SU-DHL-6 (cell line): ENCODE data around the gene APBB1.

ENCODE experiments used
- H2AFZ ChIP-seq: fragments of 200-600 bp; sonication (generic); 2 replicates; pipeline ENCODE4 v1.6.1; 2014; ENCODE audit warnings: low read depth, mild to moderate bottlenecking, moderate library complexity, mixed read lengths, antibody characterized with exemption, low read length; ENCODE audit not compliant: severe bottlenecking
- H3F3A ChIP-seq: fragments of 200-600 bp; shearing (Covaris generic); 2 replicates; pipeline ENCODE4 v1.6.0; 2016; ENCODE audit warnings: antibody characterized with exemption, mild to moderate bottlenecking; ENCODE audit not compliant: insufficient read depth
- H3K27ac ChIP-seq: fragments of 200-600 bp; sonication (generic); 2 replicates; pipeline ENCODE4 v1.5.1; 2016; ENCODE audit warnings: low read depth, mild to moderate bottlenecking, low read length, moderate library complexity, mixed read lengths
- H3K27me3 ChIP-seq: fragments of 200-600 bp; sonication (generic), shearing (Covaris generic); 2 replicates; pipeline ENCODE4 v1.6.0; 2014; ENCODE audit warnings: mild to moderate bottlenecking, low read length
- H3K36me3 ChIP-seq: fragments of 200-600 bp; sonication (generic); 2 replicates; pipeline ENCODE4 v1.6.1; 2014; ENCODE audit warnings: mild to moderate bottlenecking, low read length, mixed read lengths
- H3K4me2 ChIP-seq: fragments of 300-600, 200-600 bp; shearing (Covaris generic), sonication (generic); 2 replicates; pipeline ENCODE4 v1.6.0; 2014; ENCODE audit warnings: low read length, low read depth, mild to moderate bottlenecking; ENCODE audit not compliant: poor library complexity, severe bottlenecking
- H3K4me3 ChIP-seq: fragments of 200-600 bp; sonication (generic); 2 replicates; pipeline ENCODE4 v1.5.1; 2014; ENCODE audit warnings: antibody characterized with exemption, low read length, mild to moderate bottlenecking, mixed read lengths; ENCODE audit not compliant: insufficient read depth, poor library complexity, severe bottlenecking
- H3K79me2 ChIP-seq: fragments of 200-600 bp; sonication (generic); 2 replicates; pipeline ENCODE4 v1.6.1; 2014; ENCODE audit warnings: mild to moderate bottlenecking, low read length, moderate library complexity; ENCODE audit not compliant: insufficient read depth
- H3K9ac ChIP-seq: fragments of 200-600 bp; sonication (generic); 2 replicates; pipeline ENCODE4 v1.7.0; 2014; ENCODE audit warnings: mild to moderate bottlenecking, low read length
- H3K9me2 ChIP-seq: fragments of 200-600 bp; sonication (generic); replicated peaks from 2 replicates; pipeline ENCODE4 v1.6.1; 2014; ENCODE audit warnings: low read length; ENCODE audit not compliant: insufficient read depth
- H3K9me3 ChIP-seq: fragments of 200-600 bp; sonication (generic); 2 replicates; pipeline ENCODE4 v1.6.1; 2014; ENCODE audit warnings: low read length, mixed read lengths; ENCODE audit not compliant: insufficient read depth
- H4K20me1 ChIP-seq: fragments of 200-600 bp; sonication (generic); 2 replicates; pipeline ENCODE4 v1.6.1; 2014; ENCODE audit warnings: low read depth, mild to moderate bottlenecking, antibody characterized with exemption, low read length, moderate library complexity, mixed read lengths
- EZH2phosphoT487 ChIP-seq: fragments of 200-600 bp; sonication (generic), shearing (Covaris generic); conservative IDR thresholded peaks from 2 replicates; pipeline ENCODE4 v1.6.1; 2018; ENCODE audit warnings: mild to moderate bottlenecking, antibody characterized with exemption, low read length, moderate library complexity, mixed read lengths
- TF ChIP-seq, protein P1 (sequence below): fragments of 200-600 bp; sonication (generic); IDR thresholded peaks from one replicate; pipeline ENCODE4 v1.5.1; 2017; ENCODE audit warnings: antibody characterized with exemption, mild to moderate bottlenecking, low read length, moderate library complexity; ENCODE audit not compliant: insufficient read depth, poor library complexity, severe bottlenecking

APBB1 gene

DNA sequence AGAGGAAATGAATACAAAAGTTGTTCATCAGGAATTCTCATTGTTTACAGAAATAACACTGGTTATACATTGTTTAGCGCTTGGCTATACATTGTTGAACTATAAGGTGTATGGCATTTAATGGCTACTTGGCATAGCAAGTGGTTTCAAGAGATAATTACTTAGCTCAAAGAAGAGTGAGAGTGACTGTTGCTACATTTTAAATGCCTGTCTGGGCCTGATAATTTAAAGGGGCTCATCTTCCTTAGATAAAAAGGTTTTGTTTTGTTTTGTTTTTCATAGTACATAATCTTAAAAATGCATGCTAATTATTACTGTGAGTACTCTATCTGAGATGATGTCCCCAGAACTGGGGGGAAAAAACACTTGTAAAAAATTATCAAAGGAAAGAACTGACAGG lies 30.1 kb downstream of the APBB1 start:
- H3K27ac ChIP-seq, result no peak overlapping the region
- H4K20me1 ChIP-seq, result no peaks in the 10 kb centered on the region
- no peaks in the 10 kb centered on the region for H3K9me3 ChIP-seq
- TF ChIP-seq EZH2phosphoT487, result no peak
- TF ChIP-seq, protein P1, sequence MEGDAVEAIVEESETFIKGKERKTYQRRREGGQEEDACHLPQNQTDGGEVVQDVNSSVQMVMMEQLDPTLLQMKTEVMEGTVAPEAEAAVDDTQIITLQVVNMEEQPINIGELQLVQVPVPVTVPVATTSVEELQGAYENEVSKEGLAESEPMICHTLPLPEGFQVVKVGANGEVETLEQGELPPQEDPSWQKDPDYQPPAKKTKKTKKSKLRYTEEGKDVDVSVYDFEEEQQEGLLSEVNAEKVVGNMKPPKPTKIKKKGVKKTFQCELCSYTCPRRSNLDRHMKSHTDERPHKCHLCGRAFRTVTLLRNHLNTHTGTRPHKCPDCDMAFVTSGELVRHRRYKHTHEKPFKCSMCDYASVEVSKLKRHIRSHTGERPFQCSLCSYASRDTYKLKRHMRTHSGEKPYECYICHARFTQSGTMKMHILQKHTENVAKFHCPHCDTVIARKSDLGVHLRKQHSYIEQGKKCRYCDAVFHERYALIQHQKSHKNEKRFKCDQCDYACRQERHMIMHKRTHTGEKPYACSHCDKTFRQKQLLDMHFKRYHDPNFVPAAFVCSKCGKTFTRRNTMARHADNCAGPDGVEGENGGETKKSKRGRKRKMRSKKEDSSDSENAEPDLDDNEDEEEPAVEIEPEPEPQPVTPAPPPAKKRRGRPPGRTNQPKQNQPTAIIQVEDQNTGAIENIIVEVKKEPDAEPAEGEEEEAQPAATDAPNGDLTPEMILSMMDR, result no peak
- peaks cover 12% of the 10 kb centered on the region; the same call in 1 of the 2 replicates for H3F3A ChIP-seq
- H3K9me2 ChIP-seq, result no peaks in the 10 kb centered on the region
- no peaks in the 10 kb centered on the region for H3K79me2 ChIP-seq
- H3K36me3 ChIP-seq, result no peaks in the 10 kb centered on the region
- H3K27me3 ChIP-seq, result no peaks in the 10 kb centered on the region
- no peak overlapping the region for H2AFZ ChIP-seq
- no peak overlapping the region for H3K4me2 ChIP-seq
- no peak overlapping the region for H3K4me3 ChIP-seq
- H3K9ac ChIP-seq, result no peak overlapping the region

DNA sequence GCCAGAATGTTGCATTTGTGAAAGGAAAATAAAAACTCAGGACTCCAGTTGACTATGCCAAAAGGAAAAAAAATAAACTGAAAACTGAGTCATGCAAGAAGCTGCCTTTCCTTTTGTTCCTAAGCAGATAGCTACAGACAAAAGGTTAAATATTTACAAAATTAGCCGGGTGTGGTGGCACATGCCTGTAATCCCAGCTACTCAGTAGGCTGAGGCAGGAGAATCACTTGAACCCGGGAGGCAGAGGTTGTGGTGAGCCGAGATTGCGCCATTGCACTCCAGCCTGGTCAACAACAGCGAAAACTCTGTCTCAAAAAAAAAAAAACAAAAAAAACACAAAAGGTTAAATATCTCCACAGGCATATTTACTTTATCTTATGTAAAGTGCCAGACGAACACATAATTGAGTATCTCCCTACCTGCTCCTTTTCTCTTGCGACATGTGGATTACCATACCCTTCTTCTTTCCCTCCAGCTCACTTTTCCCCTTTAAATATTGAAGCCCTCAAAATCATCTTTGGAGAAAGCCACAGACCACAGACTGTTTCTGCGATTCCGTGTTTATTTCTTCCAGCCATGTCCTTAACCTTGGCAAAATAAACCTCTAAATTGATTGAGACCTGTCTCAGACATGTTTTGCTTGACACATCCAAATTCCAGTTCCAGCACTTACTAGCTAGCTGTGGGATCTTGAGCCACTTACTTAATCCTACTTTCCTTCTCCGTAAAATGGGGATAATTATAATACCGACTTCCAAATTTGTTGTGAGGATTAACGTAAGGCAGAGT lies 30.9 kb downstream of the APBB1 start:
- Histone ChIP-seq H3K27ac (no peak overlapping the region), H3K9ac (no peak overlapping the region), H3K4me2 (no peak overlapping the region), H3K27me3 (no peaks in the 10 kb centered on the region), H3K9me3 (no peaks in the 10 kb centered on the region), H2AFZ (no peak overlapping the region), H3K36me3 (no peaks in the 10 kb centered on the region), H3K4me3 (no peak overlapping the region), H3K79me2 (no peaks in the 10 kb centered on the region), H3K9me2 (no peaks in the 10 kb centered on the region), H4K20me1 (no peaks in the 10 kb centered on the region), H3F3A (peaks cover 12% of the 10 kb centered on the region; the same call in 1 of the 2 replicates)
- TF ChIP-seq EZH2phosphoT487, result no peak
- TF ChIP-seq, protein P1, result no peak

DNA sequence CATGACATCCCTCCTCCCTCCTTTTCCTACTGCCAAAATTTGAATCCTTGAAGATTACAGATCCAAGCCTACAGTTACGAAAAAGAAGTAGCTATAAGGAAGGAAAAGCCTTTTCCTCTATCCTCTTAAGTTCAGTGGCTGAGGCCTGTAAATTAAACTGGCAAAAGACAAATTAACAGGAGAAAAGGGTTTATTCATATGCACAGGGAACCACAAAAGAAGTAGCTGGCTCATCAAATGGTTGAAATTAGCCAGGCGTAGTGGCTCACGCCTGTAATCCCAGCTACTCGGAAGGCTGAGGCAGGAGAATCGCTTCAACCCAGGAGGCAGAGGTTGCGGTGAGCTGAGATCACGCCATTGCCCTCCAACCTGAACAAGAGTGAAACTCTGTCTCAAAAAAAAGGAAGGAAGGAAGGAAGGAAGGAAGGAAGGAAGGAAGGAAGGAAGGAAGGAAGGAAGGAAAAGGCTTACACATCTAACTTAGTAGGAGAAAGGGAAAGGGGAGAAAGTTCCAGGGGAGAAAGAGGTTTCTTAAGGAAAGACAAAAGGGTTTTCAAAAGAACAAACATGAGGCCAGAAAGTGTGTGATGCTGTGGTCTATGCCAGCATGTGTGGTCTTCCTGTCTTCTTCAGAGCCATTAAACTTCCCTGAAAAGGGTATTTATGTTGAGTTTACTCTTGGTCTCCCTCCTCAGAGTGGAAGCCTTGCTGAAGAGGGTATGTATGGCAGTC lies 33.7 kb downstream of the APBB1 start:
- no peaks in the 10 kb centered on the region for H3K36me3 ChIP-seq
- no peaks in the 10 kb centered on the region for H4K20me1 ChIP-seq
- H3K27ac ChIP-seq, result no peak overlapping the region
- no peaks in the 10 kb centered on the region for H3K27me3 ChIP-seq
- H3K9me2 ChIP-seq, result no peaks in the 10 kb centered on the region
- peaks cover 12% of the 10 kb centered on the region; the same call in 1 of the 2 replicates for H3F3A ChIP-seq
- H2AFZ ChIP-seq, result no peak overlapping the region
- H3K4me3 ChIP-seq, result no peak overlapping the region
- H3K9me3 ChIP-seq, result no peaks in the 10 kb centered on the region
- TF ChIP-seq, protein P1, result no peak
- no peak for TF ChIP-seq EZH2phosphoT487
- no peak overlapping the region for H3K4me2 ChIP-seq
- H3K79me2 ChIP-seq, result no peaks in the 10 kb centered on the region
- no peak overlapping the region for H3K9ac ChIP-seq
